Fibroblast of skin of right quadriceps (primary cell): Measurements from ENCODE around the gene LIMS1.
A peak's percentile ranks its signal among the peaks of the same experiment; 100 is the strongest.
"Not testable (repeated sequence)": the region's sequence is repeated elsewhere in the genome, so short reads cannot be mapped to it uniquely, and the experiment has no call there.

ENCODE experiments used
- DNase-seq: peaks from one replicate; pipeline ENCODE4 v3.0.0-alpha.2; 2013

Gene LIMS1

DNA sequence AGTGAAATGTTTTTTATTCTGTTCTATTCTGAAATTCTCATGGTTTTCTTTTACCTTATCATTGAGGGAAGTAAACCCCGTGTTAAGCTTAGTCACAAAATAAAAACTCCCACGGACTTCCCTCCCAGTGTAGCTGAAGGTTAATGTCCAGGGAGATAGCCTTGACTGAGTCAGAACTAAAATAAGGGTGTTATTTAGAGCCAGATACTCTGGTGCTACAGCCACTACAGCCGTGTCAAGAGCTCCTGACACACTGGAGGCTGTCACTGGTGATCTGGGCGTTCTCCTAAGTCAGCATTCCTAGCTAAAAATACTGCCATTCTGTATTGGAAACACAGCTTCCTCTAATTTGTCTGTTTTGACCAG, 103.0 kb downstream of the LIMS1 start:
- peak; percentile 52 for DNase-seq

DNA sequence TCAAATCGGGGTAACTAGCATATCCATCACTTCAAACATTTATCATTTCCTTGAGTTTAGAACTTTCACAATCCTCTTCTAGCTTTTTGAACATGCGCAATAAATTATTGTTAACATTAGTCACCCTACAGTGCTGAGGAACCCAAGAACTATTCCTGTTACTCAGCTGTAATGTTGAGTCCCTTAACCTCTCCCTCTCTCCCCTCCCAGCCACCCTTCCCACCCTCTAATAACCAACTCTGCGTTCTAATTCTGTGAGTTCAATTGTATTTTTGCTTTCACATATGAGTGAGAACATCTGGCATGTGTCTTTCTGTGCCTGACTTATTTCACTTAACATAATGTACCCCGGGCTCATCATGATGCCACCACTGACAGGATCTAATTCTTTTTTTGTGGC, 106.5 kb downstream of the LIMS1 start:
- peak; percentile 89 for DNase-seq

DNA sequence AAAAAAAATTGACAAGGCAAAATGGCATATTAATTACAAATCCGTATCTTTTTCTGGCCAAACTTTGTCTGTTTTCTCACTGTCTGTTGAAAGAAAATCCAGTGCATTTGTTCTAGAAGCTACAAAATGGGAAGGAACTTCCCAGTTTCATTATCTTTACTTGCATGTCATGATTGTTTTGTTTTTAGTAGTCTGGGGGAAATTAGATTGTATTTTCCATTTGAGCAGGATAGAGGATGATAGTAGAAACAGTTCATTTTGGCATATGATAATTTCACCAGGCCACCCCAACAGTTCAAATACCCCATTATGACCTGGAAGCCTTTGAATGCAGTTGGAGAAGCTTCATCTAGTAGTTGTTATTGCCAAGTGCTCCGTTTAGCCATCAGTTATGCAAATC, 107.5 kb downstream of the LIMS1 start:
- DNase-seq = no peak

DNA sequence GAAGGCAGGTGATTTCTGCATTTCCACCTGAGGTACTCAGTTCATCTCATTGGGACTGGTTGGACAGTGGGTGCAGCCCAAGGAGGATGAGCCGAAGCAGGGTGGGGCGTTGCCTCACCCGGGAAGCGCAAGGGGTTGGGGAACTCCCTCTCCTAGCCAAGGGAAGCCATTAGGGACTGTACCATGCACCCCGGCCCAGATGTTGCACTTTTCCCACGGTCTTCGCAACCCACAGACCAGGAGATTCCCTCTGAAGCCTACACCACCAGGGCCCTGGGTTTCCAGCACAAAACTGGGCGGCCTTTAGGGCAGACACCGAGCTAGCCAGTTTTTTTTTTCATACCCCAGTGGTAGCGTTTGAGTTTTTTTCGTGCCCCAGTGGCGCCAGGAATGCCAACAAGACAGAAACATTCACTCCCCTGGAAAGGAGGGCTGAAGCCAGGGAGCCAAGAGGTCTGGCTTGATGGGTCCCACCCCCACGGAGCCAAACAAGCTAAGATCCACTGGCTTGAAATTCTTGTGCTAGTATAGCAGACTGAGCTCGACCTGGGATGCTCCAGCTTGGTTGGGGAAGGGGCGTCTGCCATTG, 109.1 kb downstream of the LIMS1 start:
- DNase-seq = no peak

DNA sequence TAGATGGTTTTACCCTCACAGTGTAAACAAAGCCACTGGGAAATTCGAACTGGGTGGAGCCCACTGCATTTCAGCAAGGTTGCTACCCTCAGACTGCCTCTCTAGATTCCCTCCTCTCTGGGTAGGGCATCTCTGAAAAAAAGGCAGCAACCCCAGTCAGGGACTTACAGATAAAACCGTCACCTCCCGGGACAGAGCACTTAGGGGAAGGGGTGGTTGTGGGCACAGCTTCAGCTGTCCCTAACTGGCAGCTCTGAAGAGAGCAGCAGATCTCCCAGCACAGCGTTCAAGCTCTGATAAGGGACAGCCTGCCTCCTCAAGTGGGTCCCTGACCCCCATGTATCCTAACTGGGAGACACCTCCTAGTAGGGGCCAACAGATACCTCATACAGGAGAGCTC, 109.6 kb downstream of the LIMS1 start:
- DNase-seq = not testable (repeated sequence)

DNA sequence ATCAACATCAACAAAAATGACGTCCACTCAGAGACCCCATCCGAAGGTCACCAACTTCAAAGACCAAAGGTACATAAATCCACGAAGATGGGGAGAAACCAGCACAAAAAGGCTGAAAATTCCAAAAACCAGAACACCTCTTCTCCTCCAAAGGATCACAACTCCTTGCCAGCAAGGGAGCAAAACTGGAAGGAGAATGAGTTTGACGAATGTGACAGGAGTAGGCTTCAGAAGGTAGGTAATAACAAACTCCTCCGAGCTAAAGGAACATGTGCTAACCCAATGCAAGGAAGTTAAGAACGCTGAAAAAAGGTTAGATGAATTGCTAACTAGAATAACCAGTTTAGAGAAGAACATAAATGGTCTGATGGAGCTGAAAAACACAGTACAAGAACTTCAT, 110.2 kb downstream of the LIMS1 start:
- not testable (repeated sequence) for DNase-seq

DNA sequence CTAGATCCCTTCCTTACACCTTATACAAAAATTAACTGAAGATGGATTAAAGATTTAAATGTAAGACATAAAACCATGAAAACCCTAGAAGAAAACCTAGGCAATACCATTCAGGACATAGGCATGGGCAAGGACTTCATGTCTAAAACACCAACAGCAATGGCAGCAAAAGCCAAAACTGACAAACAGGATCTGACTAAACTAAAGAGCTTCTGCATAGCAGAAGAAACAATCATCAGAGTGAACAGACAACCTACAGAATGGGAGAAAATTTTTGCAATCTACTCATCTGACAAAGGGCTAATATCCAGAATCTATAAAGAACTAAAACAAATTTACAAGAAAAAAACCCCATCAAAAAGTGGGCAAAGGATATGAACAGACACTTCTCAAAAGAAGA, 114.5 kb downstream of the LIMS1 start:
- not testable (repeated sequence) for DNase-seq

DNA sequence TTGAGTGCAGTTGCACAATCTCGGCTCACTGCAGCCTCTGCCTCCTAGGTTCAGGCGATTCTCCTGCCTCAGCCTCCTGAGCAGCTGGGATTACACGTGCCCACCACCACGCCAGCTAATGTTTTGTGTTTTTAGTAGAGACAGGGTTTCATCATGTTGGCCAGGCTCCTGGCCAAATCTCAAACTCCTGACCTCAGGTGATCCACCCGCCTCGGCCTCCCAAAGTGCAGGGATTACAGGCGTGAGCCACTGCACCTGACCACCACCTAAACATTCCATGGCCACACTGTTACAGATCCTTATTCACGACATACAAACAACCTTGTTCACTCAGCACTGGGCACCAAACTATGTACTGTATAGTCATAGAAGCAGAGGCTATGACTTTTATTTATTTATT, 116.2 kb downstream of the LIMS1 start:
- not testable (repeated sequence) for DNase-seq

DNA sequence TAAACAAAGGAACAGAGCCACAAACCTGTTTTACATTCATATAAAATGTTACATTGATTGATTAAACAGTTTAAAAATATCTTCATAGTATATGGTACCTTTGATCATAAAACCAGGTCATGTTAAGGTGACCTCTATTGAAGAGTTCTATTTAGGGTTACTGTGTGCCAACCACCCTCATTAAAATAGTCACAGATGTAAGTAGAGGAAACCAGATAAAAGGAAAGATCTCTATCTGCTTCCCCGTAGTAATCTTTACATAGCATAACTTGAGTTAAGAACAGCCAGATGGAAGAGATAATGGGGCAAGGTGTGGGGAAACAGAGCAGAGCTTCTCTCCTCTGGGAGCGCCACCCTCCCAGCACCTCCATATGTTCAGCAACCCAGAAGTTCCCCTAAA, 117.2 kb downstream of the LIMS1 start:
- not testable (repeated sequence) for DNase-seq

DNA sequence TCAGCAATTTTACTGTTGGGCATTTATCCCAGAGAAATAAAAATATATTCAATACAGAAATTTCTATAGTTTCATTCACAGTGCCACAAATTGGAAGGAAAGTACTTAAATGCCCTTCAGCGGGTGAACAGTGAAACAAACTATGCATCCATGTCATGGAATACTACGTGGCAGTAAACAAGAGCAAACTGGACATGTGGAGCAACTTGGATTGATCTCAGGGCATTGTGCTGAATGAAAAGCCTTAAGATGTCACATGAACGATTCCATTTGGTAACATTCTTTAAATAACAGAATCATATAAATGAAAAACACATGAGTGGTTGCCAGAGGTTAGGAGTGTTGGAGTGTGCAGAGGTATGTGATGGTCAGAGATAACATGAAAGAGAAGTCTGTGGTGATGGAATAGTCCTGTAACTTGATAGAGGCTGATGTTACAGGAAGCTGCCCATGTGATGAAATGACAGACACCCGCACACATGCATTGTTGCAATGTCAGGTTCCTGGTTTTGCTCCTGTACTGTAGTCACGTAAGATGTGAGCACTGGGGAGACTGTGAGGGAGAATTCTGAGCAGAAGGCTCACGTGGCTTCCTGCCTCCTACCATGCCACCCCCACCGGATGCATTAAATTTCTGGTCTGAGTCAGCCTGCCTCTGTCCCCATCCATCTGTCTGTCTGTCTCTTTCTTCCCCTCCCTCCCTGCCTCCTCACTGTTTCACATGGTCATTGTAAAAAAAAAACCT, 118.1 kb downstream of the LIMS1 start:
- DNase-seq = peak; percentile 94

DNA sequence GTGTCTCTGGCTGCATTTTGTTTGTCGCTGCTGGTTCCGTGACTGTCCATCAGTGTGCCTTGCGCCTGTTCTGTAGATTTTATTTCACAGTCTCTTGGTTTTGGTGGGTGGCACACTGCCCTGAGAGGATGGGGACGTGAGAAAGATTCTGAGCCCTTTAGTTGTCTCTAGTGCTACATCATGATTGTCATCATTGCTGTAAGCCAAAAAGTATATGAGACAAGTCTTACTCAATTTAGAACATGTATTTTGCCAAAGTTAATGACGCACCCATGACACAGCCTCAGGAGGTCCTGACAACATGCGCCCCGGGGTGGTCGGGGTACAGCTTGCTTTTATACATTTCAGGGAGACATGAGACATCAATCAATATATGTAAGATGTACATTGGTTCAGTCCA, 119.2 kb downstream of the LIMS1 start:
- DNase-seq = not testable (repeated sequence)

DNA sequence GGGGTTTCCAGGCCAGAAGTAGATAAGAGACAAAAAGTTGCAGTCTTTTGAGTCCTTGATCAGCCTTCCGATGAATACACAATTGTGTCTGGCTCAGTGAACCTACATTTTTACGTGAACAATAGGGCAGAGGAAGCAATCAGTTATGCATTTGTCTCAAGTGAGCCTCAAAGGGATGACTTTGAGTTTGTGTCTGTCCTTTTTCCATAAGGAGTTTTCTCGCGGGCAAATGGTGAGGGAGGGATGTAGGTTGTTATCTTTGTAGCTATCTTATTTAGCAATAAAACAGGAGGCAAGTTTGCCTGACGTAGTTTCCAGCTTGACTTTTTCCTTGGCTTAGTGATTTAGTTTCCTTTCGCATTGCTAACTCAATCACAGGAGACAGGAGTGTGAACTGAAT, 119.6 kb downstream of the LIMS1 start:
- DNase-seq = peak; percentile 24

DNA sequence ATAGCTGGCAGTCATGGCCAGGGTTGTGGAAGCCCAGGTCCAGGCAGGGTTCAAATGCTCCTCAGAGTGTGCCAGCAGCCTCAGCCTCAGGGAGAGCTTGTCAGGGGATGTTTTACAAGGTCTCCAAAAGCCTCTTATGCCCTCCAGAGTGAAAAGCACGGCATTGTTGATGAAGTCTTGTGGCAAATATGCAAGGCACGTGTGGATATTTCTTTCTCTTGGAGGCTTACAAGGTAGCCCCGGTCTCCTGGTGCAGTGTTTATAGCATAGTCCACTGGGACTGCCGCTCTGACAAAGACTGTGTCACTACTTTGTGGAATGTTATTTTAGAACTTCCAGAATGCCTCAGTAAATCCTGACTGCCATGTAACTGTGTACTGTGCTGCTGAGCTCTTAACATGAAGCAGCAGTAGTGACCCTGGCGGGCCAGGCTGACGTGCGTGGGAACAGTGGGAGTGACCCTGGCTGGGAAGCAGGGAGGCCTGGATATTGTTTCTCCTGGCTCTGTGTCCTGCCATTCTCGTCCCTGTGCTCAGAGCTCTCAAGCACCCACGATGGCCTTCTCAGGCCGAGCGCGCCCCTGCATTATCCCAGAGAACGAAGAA, 120.4 kb downstream of the LIMS1 start:
- peak; percentile 75 for DNase-seq

DNA sequence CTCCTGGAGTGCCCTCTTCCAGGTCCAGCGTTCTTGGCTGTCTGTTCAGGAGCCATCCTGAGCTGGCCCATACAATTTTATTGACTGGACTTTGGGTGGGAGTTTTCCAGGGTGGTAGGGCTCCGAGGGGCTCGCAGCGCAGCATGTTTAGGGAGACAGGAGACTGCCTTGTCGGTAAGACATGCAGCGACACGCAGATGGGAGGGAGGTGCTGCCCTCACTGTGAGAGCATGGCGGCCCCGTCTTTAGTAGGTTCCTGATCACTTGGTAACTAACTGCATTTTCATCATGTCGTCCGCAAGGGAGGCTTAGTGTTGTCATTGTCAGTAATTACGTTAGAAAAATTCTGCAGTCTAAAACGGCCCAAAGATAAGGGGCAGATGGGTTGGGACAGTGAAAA, 121.0 kb downstream of the LIMS1 start:
- DNase-seq = not testable (repeated sequence)

DNA sequence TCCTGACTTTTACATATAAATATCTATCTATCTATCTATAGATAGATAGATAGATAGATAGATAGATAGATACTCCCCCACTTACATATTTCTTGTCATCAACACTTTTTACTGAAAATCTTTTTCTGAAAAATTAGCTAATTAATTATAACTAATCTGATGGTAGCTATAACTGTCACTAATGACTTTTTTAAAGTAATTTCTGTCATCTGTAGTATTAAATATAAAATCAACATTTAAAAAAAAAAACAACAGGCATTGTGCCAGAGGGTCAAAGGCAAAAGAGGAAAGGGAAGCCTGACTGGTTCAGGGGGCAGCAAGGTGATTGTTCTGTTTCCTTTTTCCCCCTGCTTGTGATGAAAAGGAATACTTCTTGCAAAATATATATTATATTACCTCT, 122.0 kb downstream of the LIMS1 start:
- DNase-seq = not testable (repeated sequence)

DNA sequence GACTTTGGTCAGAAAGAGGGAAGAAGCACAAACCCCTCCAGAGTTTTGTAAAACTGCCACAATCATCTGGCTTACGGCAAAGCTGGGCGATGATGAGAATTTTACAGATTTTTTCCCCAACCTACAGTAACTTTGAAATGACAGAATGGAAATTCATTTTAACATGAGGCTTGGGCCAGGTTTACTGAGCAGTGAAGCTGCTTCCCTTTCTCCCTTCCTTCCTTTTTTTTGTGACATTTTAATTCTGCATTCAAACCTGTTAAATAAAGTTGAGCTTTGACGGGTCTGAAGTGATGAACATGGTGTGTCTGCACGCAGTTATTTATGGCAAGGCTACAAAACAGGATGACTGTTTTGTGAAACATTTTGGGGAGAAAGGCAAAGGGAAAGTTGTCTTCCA, 123.2 kb downstream of the LIMS1 start:
- DNase-seq = not testable (repeated sequence)

DNA sequence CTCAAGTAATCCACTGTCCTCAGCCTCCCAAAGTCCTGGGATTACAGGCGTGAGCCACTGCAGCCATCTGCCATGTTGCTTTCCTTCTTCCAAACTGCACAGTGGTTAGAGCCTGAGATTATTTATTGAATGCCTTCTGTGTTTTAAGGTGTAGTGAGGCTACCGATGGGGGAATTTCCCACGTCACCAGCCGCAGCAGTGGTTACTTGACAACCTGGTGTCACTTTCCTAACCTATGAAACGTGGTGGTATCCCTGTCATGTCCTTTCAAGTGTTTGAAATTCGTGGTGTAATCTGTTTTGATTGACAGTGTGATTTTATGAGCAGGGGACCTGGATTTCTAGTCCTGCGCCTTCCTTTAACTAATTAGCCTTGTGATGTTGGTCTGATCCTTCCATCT, 124.3 kb downstream of the LIMS1 start:
- DNase-seq = not testable (repeated sequence)

DNA sequence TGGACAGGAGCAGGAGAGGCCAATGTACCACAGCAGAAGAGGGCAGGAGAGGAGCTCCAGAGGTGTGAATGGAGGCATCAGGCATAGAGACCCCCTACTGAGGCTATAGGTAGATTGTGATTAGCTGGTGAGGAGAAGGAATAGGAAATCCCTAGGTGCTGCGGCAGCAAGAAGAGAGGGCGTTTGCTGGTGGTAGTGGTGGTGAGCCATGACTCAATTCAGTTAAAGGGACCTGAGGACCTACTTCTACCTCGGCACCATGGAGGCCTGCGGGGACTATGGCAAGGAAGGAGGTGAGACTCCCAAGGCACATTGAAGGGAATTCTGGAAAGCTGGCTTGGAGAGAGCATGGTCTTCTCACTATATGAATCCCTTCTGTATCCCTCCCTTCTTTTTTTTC, 127.2 kb downstream of the LIMS1 start:
- not testable (repeated sequence) for DNase-seq

DNA sequence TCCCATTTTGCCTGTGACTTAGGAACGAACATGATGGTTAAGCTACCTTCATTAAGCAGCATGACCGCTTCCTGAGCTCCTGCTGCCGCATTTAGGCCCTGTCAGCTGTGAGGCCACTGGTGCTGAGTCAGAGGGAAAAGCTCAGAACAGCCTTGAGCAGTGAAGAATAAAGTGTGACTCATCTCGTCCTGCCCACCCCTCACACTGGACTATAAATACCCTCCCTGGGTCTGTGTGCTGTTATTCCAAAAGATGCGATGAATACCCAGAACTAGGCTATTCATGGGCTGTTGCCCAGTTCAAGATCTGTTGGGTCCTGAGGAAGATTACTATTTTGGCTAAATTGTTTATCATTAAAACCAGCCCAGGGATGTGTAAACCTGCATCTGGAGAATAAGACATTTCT, 127.9 kb downstream of the LIMS1 start:
- peak; percentile 84 for DNase-seq

DNA sequence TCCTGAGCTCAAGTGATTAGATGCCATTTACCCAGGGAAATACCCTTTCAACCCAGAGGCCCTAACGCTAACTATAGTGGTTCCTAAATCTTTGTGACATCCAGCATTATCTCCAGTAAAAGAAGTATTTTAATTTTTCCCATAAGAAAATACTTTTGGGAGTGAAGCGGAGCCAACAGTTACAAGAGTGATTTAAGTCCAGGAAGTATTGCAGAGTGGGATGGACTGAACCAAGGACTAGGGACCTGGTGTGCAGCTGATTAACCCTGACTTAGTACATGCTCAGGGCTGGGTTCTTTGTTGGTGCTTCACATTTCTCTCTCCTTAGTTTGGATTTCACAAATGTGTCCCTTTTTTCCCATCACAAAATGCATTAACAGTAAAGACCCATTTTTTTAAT, 129.1 kb downstream of the LIMS1 start:
- not testable (repeated sequence) for DNase-seq

DNA sequence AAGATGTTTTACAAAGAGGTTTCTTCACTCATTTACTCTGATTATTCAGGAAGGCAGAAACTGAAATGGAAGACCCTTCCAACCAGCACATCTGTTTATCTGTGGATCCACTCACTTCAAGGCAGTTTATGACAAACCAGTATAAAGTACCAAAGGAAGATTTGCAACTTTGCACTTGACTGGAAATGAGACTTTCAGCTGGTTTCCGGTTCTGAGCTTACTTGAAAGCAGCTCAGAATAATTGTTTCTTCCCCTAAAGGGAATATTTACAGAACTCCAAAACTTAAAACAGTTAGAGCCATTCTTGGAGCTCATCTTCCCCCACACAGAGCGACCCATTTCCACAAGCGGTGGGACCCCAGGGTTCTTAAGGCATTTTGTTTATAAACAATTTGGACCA, 129.8 kb downstream of the LIMS1 start:
- DNase-seq = not testable (repeated sequence)

DNA sequence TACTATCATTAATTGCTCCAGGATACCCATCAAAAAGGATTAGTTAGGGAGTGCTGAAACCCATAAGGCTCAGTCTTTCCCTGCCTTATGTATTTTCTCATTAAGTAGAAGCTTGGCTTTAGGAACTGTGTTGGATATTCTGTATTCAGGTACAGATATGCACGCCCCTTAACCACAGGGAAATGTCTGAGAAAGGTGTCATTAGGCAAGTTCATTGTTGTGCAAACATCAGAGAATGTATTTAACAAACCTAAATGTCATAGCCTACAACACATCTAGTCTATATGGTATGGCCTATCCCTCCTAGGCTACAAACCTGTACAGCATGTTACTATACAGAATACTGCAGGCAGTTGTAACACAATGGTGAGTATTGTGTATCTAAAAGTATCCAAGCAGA, 130.7 kb downstream of the LIMS1 start:
- not testable (repeated sequence) for DNase-seq

DNA sequence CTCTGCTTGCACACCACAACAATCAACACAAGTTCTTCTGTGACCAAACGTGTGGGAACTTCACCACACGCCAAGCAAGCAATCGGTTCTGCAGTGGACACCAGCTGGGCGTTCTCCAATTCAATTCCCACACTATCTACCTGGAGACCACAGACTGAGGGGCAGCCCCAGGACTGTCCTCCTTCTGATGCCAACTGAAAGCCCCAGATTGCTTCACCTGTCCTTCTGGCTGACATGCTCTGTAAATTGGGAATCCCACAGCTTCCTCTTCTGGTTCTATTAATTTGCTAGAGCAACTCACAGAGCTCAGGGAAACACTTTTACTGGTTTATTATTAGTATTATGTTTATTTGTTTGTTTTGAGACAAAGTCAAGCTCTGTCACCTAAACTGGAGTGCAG, 131.7 kb downstream of the LIMS1 start:
- DNase-seq = not testable (repeated sequence)

DNA sequence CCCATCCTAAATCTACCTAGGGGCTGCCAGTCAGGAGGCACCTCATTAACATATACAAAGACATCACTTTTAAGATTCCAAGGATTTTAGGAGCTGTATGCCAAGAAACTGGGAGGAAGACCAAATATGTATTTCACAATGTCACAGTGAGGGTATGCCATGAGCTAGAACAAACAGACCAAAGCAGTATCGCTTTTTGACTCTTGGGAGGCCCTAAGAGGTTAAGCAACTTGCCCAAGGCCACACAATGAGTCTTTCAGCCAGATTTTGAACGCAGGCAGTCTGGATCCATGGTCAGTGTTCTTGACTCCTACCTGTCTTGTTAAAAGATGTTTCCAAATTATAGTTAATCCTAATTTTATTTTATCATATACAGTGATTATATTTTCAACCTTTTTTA, 132.9 kb downstream of the LIMS1 start:
- DNase-seq = not testable (repeated sequence)
